GM18517 (cell line): ENCODE results near the gene PKNOX1.
"Not testable (repeated sequence)": the region's sequence is repeated elsewhere in the genome, so short reads cannot be mapped to it uniquely, and the experiment has no call there.

Experiments used
- ATAC-seq: cut with Tn5 transposase; IDR thresholded peaks from one replicate; pipeline ENCODE4 v1.9.1; 2021; ENCODE audit warnings: mild to moderate bottlenecking, moderate library complexity; ENCODE audit not compliant: unreplicated experiment

Gene PKNOX1

DNA sequence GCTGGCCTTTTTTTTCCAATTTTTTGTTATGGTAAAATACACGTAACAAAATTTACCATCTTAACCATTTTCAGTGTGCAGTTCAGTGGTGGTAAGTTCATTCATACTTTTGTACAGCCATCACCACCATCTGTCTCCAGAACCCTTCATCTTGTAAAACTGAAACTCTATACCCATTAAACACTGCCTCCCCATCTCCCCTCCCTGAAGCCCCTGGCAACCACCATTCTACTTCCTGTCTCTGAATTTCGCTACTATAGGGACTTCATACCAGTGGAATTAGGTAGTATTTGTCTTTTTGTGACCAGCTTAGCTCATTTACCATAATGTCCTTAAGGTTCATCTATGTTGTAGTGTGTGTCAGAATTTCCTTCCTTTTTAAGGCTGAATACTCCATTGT is 8.7 kb downstream of the PKNOX1 start:
- ATAC-seq: no peak

DNA sequence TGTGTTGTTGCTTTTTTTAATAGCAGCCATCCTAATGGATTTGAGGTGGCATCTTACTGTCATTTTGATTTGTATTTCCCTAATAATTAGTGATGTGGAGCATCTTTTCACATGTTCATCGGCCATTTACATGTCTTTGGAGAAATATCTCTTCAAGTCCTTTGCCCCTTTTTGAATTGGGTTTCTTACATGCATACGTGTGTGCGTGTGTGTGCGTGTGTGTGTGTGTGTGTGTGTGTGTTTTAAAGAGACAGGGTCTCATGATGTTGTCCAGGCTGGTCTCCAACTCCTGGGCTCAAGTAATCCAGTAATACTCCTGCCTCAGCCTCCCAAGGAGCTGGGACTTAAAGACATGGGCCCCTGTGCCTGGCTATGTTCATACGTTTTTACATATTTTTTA is 9.5 kb downstream of the PKNOX1 start:
- no peak for ATAC-seq

DNA sequence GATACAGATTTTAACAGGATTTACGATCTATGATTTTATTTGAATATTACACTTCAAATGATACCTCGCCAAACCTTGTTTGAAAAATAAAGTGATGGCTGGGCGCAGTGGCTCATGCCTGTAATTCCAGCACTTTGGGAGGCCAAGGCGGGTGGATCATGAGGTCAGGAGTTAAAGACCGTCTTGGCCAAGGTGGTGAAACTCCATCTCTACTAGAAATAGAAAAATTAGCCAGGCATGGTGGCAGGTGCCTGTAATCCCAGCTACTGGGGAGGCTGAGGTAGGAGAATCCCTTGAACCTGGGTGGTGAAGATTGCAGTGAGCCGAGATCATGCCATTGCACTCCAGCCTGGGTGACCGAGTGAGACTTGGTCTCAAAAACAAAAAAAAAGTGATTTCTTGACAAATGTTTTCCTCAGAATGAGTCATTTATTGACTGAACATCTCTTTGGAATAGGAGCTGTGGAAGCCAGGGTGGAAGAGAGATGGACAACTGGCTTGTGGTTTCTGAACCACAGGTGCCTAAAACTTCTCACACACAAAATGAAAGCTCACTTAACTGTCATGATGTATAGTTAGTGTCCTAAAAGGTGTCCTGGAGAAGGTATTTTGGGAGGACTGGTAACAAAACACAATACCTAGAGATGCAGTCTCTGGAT is 11.9 kb downstream of the PKNOX1 start:
- ATAC-seq: no peak

DNA sequence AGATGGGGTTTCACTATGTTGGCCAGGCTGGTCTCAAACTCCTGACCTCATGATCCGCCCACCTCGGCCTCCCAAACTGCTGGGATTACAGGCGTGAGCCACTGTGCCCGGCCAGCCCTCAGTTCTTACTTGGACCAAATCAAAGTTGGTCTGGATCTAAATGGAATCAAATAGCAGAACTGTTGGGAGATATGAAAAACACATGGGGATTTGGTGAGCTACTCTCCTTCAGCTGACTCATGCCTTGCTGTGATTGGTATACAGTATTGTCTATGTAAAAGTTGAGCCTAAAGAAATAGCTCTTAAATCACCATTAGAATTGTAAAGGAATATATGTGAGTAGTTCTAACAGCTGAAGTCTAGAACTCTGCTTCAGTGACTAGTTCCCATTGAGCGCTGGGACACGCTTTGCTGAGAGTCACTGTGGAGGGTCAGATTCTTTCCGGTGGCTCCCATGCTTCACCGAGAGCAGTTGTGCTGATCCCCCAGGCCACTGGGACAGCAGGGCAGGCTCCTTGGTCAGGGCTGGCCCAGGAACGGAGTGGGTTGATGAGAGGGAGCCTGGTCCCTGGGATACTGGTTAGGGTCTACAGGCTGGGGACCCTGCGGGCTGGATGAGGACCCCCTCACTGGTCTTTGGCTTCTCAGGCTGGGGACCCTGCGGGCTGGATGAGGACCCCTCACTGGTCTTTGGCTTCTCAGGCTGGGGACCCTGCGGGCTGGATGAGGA is 14.0 kb downstream of the PKNOX1 start:
- no peak for ATAC-seq

DNA sequence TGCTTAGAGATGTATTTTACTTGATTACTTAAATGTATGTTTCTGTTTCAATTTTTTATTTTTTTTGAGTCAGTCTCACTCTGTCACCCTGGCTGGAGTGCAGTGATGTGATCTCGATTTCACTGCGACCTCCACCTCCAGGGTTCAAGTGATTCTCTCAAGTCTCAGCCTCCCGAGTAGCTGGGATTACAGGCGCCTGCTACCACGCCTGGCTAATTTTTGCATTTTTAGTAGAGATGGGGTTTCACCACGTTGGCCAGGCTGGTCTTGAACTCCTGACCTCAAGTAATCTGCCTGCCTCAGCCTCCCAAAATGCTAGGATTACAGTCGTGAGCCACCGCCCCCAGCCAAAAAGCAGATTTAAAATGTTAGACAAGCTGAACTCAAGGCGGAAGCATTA is 15.0 kb downstream of the PKNOX1 start:
- ATAC-seq: not testable (repeated sequence)

GRCh38 chr21:42989816-42990650 is 15.7 kb downstream of the PKNOX1 start:
- ATAC-seq: no peak

DNA sequence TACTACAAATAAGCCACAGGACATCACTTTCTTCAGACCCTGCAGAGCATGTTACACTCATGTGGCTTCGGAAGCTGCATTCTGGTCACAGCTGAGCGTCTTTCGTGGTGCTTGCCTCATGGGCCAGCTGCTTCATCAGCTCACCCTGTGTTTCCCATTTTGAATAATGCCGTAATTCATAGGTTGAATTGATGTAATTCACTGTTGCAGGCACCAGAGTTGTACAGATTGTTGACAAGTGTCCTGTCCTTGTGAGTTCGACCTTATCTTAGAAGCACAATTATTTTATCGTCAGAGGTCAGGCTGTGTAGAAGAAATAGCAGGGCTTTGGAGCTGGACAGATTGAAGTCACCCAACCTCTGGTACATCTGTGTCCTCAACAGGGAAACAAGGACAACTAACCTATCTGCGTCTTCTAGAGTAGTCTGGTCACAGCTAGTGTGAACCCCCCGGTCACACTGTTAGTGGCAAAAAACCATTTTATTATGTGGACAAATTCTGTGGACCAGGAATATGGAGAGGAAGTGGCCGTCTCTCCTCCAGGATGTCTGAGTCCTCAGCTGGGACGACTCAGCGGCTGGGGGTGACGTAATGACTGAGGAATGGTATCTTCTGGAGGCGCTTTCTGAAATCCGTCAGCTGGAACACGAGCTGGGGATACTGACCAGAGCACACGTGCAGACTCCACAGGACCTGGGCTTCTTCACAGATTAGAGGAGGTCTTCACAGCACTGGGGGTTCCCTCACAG is 17.8 kb downstream of the PKNOX1 start:
- no peak for ATAC-seq

DNA sequence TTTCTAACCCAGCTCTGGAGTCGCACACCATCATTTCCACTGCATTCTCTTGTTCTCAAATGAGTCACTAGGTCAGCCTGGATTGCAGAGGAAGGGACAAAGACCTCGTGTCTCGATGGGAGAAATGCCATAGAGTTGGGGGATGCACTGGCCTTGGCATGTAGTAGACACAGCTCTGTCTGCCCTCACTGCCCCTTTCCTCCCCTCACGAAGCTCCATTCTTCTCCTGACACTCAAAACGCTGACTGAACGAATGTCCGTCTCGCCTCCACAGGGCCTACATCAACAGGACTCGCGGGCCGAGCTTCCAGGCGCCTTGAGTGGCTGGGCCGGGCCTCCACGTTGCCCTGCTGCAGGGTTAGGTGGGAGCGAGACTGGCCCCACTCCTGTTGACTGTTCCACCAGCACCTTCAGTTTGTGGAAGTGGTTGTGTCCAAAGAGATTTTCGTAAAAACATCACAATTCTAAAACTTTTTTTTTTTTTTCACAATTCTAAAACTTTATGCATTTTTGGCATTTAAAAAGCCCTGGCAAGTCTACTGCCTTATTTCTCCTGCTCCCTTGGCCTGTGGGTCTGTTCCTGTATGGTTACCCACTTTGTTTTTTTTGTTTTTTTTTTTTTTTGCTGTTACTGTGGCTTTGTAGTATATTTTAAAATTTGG is 18.8 kb downstream of the PKNOX1 start:
- ATAC-seq: no peak

- ATAC-seq: no peak
These were observed 22.7 kb downstream of the PKNOX1 start for GRCh38 chr21:42997053-42997452.

DNA sequence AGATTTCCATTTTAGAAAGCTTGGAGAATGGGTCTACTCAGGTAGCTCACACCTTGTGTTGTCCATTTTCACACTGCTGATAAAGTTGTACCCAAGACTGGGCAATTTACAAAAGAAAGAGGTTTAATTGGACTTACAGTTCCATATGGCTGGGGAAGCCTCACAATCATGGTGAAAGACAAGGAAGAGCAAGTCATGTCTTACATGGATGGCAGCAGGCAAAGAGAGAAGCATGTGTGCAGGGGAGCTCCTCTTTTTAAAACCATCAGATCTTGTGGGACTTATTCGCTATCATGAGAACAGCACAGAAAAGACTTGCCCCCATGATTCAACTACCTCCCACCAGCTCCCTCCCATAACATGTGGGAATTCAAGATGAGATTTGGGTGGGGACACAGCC is 23.6 kb downstream of the PKNOX1 start:
- not testable (repeated sequence) for ATAC-seq

DNA sequence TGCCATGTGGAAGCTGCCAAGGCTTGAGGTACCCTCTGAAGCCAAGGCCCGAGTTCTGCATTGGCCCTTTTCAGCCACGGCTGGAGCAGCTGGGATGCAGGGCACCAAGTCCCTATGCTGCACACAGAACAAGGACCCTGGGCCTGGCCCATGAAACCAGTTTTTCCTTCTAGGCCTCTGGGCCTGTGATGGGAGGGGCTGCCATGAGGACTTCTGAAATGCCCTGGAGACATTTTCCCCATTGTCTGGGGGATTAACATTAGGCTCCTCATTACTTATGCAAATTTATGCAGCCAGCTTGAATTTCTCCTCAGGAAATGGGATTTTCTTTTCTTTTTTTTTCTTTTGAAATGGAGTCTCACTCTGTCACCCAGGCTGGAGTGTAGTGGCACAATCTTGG is 24.8 kb downstream of the PKNOX1 start:
- ATAC-seq: not testable (repeated sequence)

DNA sequence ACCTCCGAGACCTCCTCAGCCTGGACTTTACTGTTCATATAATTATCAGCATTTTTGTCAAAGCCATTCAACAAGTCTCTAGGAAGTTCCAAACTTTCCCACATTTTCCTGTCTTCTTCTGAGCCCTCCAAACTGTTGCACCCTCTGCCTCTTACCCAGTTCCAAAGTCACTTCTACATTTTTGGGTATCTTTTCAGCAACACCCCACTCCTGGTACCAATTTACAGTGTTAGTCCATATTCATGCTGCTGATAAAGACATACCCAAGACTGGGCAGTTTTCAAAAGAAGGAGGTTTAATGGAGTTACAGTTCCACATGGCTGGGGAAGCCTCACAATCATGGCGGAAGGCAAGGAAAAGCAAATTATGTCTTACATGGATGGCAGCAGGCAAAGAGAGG is 25.7 kb downstream of the PKNOX1 start:
- not testable (repeated sequence) for ATAC-seq

GRCh38 chr21:43001316-43001715 is 27.0 kb downstream of the PKNOX1 start:
- ATAC-seq: no peak

DNA sequence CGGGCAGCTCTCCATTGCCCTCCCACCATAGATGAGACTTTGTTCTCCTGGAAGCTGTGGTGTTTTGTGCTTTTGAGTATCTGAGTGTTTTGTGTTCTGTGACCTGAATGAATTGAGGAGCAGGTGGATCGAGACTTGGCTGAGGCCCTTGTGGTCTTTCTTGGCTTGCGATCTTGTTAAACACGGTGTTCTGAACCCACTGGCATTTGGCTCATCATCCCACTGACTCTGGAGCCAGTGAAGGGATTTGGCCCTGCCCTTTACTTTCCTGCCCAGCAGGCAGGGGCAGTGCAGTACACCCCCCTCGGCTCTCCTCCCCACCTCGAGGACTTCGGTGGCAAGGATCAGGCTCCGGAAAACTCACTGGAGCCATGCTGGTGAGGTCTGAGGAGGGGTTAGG is 30.6 kb downstream of the PKNOX1 start:
- no peak for ATAC-seq

- ATAC-seq: no peak
These were observed 31.3 kb downstream of the PKNOX1 start for GRCh38 chr21:43005635-43006034.

DNA sequence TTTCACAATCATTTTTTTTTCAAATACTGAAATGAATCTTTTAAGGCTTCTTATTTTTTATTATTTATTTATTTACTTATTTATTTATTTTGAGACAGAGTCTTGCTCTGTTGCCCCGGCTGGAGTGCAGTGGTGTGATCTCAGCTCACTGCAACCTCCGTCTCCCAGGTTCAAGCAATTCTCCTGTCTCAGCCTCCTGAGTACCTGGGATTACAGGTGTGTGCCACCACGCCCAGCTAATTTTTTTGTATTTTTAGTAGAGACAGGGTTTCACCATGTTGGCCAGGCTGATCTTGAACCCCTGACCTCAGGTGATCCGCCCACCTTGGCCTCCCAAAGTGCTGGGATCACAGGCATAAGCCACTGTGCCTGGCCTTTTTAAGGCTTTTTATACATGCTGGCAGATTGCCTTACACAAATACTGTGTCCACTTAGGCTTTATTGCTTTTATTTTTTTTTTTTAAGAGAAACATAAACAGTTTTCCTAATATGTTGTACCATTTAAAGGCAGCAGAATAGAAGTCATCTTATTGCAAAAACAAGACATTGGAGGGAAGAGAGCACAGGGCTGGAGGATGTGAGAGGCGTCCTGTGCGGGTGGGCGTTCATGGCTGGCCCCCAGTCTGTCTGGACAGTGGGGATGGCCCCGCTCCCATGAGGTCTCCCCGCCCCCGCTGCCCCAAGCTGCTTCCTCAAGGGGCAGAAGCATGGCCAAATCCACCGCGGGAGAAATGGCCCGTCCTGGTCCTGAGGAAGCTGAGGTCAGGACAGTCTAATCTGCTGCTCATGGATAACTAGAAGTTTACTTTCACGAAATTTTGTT is 31.9 kb downstream of the PKNOX1 start:
- not testable (repeated sequence) for ATAC-seq

- no peak for ATAC-seq
These were observed 32.5 kb downstream of the PKNOX1 start for GRCh38 chr21:43006874-43007208.

- ATAC-seq: no peak
These were observed 38.2 kb downstream of the PKNOX1 start for GRCh38 chr21:43012596-43012995.

GRCh38 chr21:43015906-43016540 is 41.7 kb downstream of the PKNOX1 start:
- ATAC-seq: no peak
